Measurements from ENCODE around the gene GCNT2.

DNA sequence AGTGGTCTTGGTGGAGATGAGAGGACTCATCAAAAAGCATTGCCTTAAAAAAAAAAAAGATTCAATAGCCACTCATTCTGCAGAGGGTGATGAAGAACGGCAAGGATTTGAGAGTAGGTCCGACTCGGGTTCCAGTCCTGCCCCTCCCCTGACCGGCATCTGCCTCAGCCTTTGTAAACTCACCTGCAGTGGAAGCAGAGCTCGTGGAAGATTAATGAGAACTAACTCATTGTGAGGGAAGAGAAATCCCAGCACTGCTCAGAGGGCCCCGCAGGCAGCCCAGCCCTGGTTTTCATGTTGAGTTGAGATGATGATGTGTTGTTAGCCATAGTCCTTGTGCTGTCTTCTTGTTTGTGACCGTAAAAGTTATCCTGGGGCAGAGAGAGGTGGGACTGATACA is 59.4 kb downstream of the GCNT2 start:
- TF ChIP-seq POLR2AphosphoS5 (IDR thresholded peaks at IDR 0.05; ENCODE audit: low read depth, low read length): no peak
- no peak for TF ChIP-seq POLR2A (IDR thresholded peaks at IDR 0.05; ENCODE audit: low read depth, low read length)
